ENCODE results near the gene TFF3.

The TFF3 gene

DNA sequence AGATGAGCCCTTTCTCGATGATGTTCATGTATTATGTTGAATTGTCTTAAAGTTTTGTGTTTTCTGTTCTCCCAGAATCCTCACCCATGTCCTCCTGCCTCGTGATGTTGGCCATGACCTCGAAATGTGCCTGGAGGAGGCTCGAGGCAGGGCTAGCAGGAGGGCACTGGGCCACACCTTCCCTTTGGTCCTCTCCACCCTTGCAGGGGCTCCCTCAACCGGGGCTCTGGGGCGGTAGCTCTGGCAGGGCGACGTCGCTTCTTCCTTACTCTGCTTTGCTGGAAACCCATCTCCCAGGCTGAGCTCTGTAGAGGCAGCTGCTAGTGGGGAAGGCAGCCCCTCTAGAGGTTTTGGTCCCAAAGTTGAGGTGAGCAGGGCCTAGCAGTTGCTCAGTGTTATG lies 14.3 kb downstream of the TFF3 start:
- H3K4me3 ChIP-seq (ENCODE audit: low read depth, low read length) = no peak overlapping the region
- H3K36me3 ChIP-seq (ENCODE audit: control insufficient read depth in 2 of 2, insufficient read depth in 1 of 2, low read length in 2 of 2) = no peaks in the 10 kb centered on the region
- POLR2A ChIA-PET = no interaction called here
- TF ChIP-seq ZNF510 (tag by site-specific recombination; IDR thresholded peaks at IDR 0.05; ENCODE audit: insufficient replicate concordance) (no peak), BCL11B (tag by site-specific recombination; IDR thresholded peaks at IDR 0.05; ENCODE audit: low read depth) (no peak), ZNF211 (tag by site-specific recombination; IDR thresholded peaks at IDR 0.05; ENCODE audit: low read depth) (no peak), ZNF791 (tag by site-specific recombination; IDR thresholded peaks at IDR 0.05) (no peak), ZFP3 (tag by site-specific recombination; IDR thresholded peaks at IDR 0.05; ENCODE audit: low read depth) (no peak), ZNF610 (tag by site-specific recombination; IDR thresholded peaks at IDR 0.05; ENCODE audit: borderline replicate concordance) (no peak), MZF1 (tag by site-specific recombination; IDR thresholded peaks at IDR 0.05; ENCODE audit: borderline replicate concordance) (no peak), ZNF341 (tag by site-specific recombination; IDR thresholded peaks at IDR 0.05; ENCODE audit: low read depth) (no peak), ZNF114 (tag by site-specific recombination; IDR thresholded peaks at IDR 0.05) (no peak), SP3 (tag by site-specific recombination; IDR thresholded peaks at IDR 0.05) (no peak), ZNF473 (tag by site-specific recombination; IDR thresholded peaks at IDR 0.05) (no peak)
- TF ChIP-seq, protein P1, sequence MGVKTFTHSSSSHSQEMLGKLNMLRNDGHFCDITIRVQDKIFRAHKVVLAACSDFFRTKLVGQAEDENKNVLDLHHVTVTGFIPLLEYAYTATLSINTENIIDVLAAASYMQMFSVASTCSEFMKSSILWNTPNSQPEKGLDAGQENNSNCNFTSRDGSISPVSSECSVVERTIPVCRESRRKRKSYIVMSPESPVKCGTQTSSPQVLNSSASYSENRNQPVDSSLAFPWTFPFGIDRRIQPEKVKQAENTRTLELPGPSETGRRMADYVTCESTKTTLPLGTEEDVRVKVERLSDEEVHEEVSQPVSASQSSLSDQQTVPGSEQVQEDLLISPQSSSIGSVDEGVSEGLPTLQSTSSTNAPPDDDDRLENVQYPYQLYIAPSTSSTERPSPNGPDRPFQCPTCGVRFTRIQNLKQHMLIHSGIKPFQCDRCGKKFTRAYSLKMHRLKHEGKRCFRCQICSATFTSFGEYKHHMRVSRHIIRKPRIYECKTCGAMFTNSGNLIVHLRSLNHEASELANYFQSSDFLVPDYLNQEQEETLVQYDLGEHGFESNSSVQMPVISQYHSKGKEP (tag by site-specific recombination; IDR thresholded peaks at IDR 0.05) = no peak
- TF ChIP-seq, protein P2, sequence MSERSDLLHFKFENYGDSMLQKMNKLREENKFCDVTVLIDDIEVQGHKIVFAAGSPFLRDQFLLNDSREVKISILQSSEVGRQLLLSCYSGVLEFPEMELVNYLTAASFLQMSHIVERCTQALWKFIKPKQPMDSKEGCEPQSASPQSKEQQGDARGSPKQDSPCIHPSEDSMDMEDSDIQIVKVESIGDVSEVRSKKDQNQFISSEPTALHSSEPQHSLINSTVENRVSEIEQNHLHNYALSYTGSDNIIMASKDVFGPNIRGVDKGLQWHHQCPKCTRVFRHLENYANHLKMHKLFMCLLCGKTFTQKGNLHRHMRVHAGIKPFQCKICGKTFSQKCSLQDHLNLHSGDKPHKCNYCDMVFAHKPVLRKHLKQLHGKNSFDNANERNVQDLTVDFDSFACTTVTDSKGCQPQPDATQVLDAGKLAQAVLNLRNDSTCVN (tag by site-specific recombination; optimal IDR thresholded peaks at IDR 0.05) = no peak
- TF ChIP-seq, protein P3, sequence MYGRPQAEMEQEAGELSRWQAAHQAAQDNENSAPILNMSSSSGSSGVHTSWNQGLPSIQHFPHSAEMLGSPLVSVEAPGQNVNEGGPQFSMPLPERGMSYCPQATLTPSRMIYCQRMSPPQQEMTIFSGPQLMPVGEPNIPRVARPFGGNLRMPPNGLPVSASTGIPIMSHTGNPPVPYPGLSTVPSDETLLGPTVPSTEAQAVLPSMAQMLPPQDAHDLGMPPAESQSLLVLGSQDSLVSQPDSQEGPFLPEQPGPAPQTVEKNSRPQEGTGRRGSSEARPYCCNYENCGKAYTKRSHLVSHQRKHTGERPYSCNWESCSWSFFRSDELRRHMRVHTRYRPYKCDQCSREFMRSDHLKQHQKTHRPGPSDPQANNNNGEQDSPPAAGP (tag by site-specific recombination; IDR thresholded peaks at IDR 0.05) = no peak
- H3K27ac ChIP-seq (ENCODE audit: extremely low read depth, low read depth, low read length) = no peak overlapping the region
- H3K9me3 ChIP-seq (ENCODE audit: control insufficient read depth, insufficient read depth, low read depth, low read length) = no peaks in the 10 kb centered on the region
- CTCF ChIA-PET = interaction anchor here (1.0 to 2.2 kb wide), 3 partner anchors 9 to 42 kb away, joined by 3 to 21 read pairs (median 6); no protein-coding TSS in a partner anchor
- H3K4me1 ChIP-seq (ENCODE audit: control insufficient read depth, insufficient read depth, low read length) = no peaks in the 10 kb centered on the region

DNA sequence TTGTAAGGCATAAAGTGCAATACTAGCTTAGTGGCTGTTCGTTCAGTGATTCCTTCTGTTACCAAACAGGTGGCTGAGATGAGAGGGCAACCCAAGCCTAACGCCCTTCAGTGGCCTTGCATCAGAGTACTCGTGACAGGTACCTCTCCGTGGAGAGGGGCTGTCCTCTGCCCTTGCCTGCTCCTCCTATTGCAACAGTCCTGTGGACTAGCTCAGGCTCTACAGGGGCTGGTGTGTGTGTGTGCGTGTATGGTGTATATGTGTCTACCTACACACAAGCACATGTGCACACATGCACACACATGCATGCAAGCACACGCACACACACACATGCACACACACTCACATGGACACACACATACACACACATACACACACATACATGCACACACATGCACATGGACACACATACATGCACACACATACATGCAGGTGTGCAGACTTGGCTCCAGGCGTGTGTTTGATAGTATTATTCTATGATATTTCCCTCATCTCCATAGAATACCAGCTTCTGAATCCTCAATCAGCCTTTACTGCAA lies 15.1 kb downstream of the TFF3 start:
- CTCF ChIA-PET = interaction anchor here (0.6 to 1.4 kb wide), 2 partner anchors 9 to 134 kb away, joined by 3 to 7 read pairs; no protein-coding TSS in a partner anchor
- H3K9me3 ChIP-seq (ENCODE audit: control insufficient read depth, insufficient read depth, low read depth, low read length) = no peaks in the 10 kb centered on the region

More for the DNA sequence above, 15.1 kb downstream of the TFF3 start:
- Histone ChIP-seq H3K36me3 (ENCODE audit: control insufficient read depth in 2 of 2, insufficient read depth in 1 of 2, low read length in 2 of 2) (no peaks in the 10 kb centered on the region), H3K27ac (ENCODE audit: extremely low read depth, low read depth, low read length) (no peak overlapping the region), H3K4me1 (ENCODE audit: control insufficient read depth, insufficient read depth, low read length) (no peaks in the 10 kb centered on the region), H3K4me3 (ENCODE audit: low read depth, low read length) (no peak overlapping the region)
- POLR2A ChIA-PET = no interaction called here
- TF ChIP-seq, protein P4, sequence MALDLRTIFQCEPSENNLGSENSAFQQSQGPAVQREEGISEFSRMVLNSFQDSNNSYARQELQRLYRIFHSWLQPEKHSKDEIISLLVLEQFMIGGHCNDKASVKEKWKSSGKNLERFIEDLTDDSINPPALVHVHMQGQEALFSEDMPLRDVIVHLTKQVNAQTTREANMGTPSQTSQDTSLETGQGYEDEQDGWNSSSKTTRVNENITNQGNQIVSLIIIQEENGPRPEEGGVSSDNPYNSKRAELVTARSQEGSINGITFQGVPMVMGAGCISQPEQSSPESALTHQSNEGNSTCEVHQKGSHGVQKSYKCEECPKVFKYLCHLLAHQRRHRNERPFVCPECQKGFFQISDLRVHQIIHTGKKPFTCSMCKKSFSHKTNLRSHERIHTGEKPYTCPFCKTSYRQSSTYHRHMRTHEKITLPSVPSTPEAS (tag by site-specific recombination; IDR thresholded peaks at IDR 0.05) = peak; percentile 97
- no peak for TF ChIP-seq ZNF785 (tag by site-specific recombination; IDR thresholded peaks at IDR 0.05)
